Measurements from ENCODE around the gene C1QTNF12. TPM values are rescaled to one million over a fixed set of nuclear protein-coding genes. Genes with fewer than 3 reads are reported as not detected.
A peak's percentile ranks its signal among the peaks of the same experiment; 100 is the strongest.

The C1QTNF12 gene
- total RNA-seq, 8 experiments from 2014 or later = 0.99 to 6.1 (median 1.8) TPM; not detected in 1

GRCh38 chr1:1215881-1216605 lies 30.5 kb downstream of the C1QTNF12 start:
- 87 to 100% (median 97%) methylated on average over 2 to 6 of the region's 21 CpGs; no CpG with 5 or more reads in 5 of the 10 experiments for WGBS, 10 experiments
- Histone ChIP-seq H3K4me1 (replicated peaks in 1 of 2) (peaks cover 0 to 5% of the 10 kb centered on the region in 2 donors), H3K27ac (no peak overlapping the region), H3K4me3 (no peak overlapping the region)
- no peak for ATAC-seq (replicated peaks in 6 of 8)
- in situ Hi-C loops (cut with MboI; ENCODE audit: low pct_unique_long_range_greater_than_20kb in 2 of 9, low sequenced_read_pairs in 9 of 9, unreplicated experiment in 9 of 9) = no loop called here

- H3K4me3 ChIP-seq = no peak overlapping the region
- H3K4me1 ChIP-seq (replicated peaks in 1 of 2) = peaks cover 0 to 5% of the 10 kb centered on the region in 2 donors
- in situ Hi-C loops (cut with MboI; ENCODE audit: low pct_unique_long_range_greater_than_20kb in 2 of 9, low sequenced_read_pairs in 9 of 9, unreplicated experiment in 9 of 9) = no loop called here
- no peak overlapping the region for H3K27ac ChIP-seq
- WGBS, 10 experiments = 65 to 100% (median 66%) methylated on average over 2 to 5 of the region's 11 CpGs; no CpG with 5 or more reads in 7 of the 10 experiments
- no peak for ATAC-seq (replicated peaks in 6 of 8)
Observed at GRCh38 chr1:1215080-1215676, 31.3 kb downstream of the C1QTNF12 start.

- peak in 3 of 8 experiments; percentile 4 to 25 (median 5) for ATAC-seq (replicated peaks in 6 of 8)
- 36 to 100% (median 78%) methylated on average over 1 to 10 of the region's 56 CpGs; no CpG with 5 or more reads in 6 of the 10 experiments for WGBS, 10 experiments
Observed at GRCh38 chr1:1213345-1214265, 32.9 kb downstream of the C1QTNF12 start, which contains the start of gene TNFRSF4. Gene TNFRSF4 (minus strand): TSS chr1:1214153. CDS start chr1:1214127, 26 bp downstream.

GRCh38 chr1:1212780-1213344 lies 33.7 kb downstream of the C1QTNF12 start:
- H3K4me3 ChIP-seq = no peak overlapping the region
- peak in 1 of 8 experiments; percentile 7 for ATAC-seq (replicated peaks in 6 of 8)
- H3K4me1 ChIP-seq (replicated peaks in 1 of 2) = peaks cover 9 to 16% of the 10 kb centered on the region in 2 donors
- H3K27ac ChIP-seq = no peak overlapping the region
- in situ Hi-C loops (cut with MboI; ENCODE audit: low pct_unique_long_range_greater_than_20kb in 2 of 9, low sequenced_read_pairs in 9 of 9, unreplicated experiment in 9 of 9) = no loop called here
- 88% methylated on average over 15 of the region's 24 CpGs; no CpG with 5 or more reads in 9 of the 10 experiments for WGBS, 10 experiments

More at GRCh38 chr1:1213345-1214265, 32.9 kb downstream of the C1QTNF12 start, which contains the start of gene TNFRSF4:
- Histone ChIP-seq H3K4me1 (replicated peaks in 1 of 2) (peaks cover 4 to 11% of the 10 kb centered on the region in 2 donors), H3K27ac (no peak within 1 kb of the TSS), H3K4me3 (no peak within 1 kb of the TSS)
- in situ Hi-C loops (cut with MboI; ENCODE audit: low pct_unique_long_range_greater_than_20kb in 2 of 9, low sequenced_read_pairs in 9 of 9, unreplicated experiment in 9 of 9) = no loop called here

GRCh38 chr1:1211541-1212441 lies 34.7 kb downstream of the C1QTNF12 start:
- Histone ChIP-seq H3K4me1 (replicated peaks in 1 of 2) (peaks cover 9 to 24% of the 10 kb centered on the region in 2 donors), H3K27ac (no peak overlapping the region), H3K4me3 (no peak overlapping the region)
- in situ Hi-C loops (cut with MboI; ENCODE audit: low pct_unique_long_range_greater_than_20kb in 2 of 9, low sequenced_read_pairs in 9 of 9, unreplicated experiment in 9 of 9) = no loop called here
- 67 to 88% (median 80%) methylated on average over 1 to 5 of the region's 28 CpGs; no CpG with 5 or more reads in 7 of the 10 experiments for WGBS, 10 experiments
- ATAC-seq (replicated peaks in 6 of 8) = no peak

GRCh38 chr1:1210726-1211540 lies 35.6 kb downstream of the C1QTNF12 start:
- H3K4me1 ChIP-seq (replicated peaks in 1 of 2) = peaks cover 11 to 32% of the 10 kb centered on the region in 2 donors
- H3K4me3 ChIP-seq = no peak overlapping the region
- 63 to 100% (median 100%) methylated on average over 1 to 10 of the region's 31 CpGs; no CpG with 5 or more reads in 5 of the 10 experiments for WGBS, 10 experiments
- in situ Hi-C loops (cut with MboI; ENCODE audit: low pct_unique_long_range_greater_than_20kb in 2 of 9, low sequenced_read_pairs in 9 of 9, unreplicated experiment in 9 of 9) = no loop called here
- no peak overlapping the region for H3K27ac ChIP-seq
- ATAC-seq (replicated peaks in 6 of 8) = no peak

- peaks cover 11 to 32% of the 10 kb centered on the region in 2 donors for H3K4me1 ChIP-seq (replicated peaks in 1 of 2)
- H3K4me3 ChIP-seq = no peak overlapping the region
- WGBS, 10 experiments = 40 to 100% (median 85%) methylated on average over 1 to 10 of the region's 38 CpGs; no CpG with 5 or more reads in 5 of the 10 experiments
- in situ Hi-C loops (cut with MboI; ENCODE audit: low pct_unique_long_range_greater_than_20kb in 2 of 9, low sequenced_read_pairs in 9 of 9, unreplicated experiment in 9 of 9) = no loop called here
- ATAC-seq (replicated peaks in 6 of 8) = no peak
- H3K27ac ChIP-seq = peak overlapping the region in 1 of 2 donors; percentile 70
Observed at GRCh38 chr1:1208713-1209433, 37.6 kb downstream of the C1QTNF12 start.

GRCh38 chr1:1207571-1207892 lies 39.0 kb downstream of the C1QTNF12 start:
- Histone ChIP-seq H3K4me1 (replicated peaks in 1 of 2) (peaks cover 11 to 32% of the 10 kb centered on the region in 2 donors), H3K4me3 (no peak overlapping the region), H3K27ac (peak overlapping the region; percentile 49 to 60)
- no peak for ATAC-seq (replicated peaks in 6 of 8)
- in situ Hi-C loops (cut with MboI; ENCODE audit: low pct_unique_long_range_greater_than_20kb in 2 of 9, low sequenced_read_pairs in 9 of 9, unreplicated experiment in 9 of 9) = no loop called here
- 33 to 80% (median 40%) methylated on average over 1 to 3 of the region's 11 CpGs; no CpG with 5 or more reads in 7 of the 10 experiments for WGBS, 10 experiments

GRCh38 chr1:1206966-1207531 lies 39.5 kb downstream of the C1QTNF12 start:
- WGBS, 10 experiments = 33 to 100% (median 82%) methylated on average over 1 to 8 of the region's 19 CpGs; no CpG with 5 or more reads in 5 of the 10 experiments
- Histone ChIP-seq H3K27ac (no peak overlapping the region), H3K4me3 (no peak overlapping the region), H3K4me1 (replicated peaks in 1 of 2) (peaks cover 11 to 31% of the 10 kb centered on the region in 2 donors)
- in situ Hi-C loops (cut with MboI; ENCODE audit: low pct_unique_long_range_greater_than_20kb in 2 of 9, low sequenced_read_pairs in 9 of 9, unreplicated experiment in 9 of 9) = no loop called here
- no peak for ATAC-seq (replicated peaks in 6 of 8)

GRCh38 chr1:1206376-1206965 lies 40.1 kb downstream of the C1QTNF12 start, which contains the start of gene TNFRSF18:
Gene TNFRSF18 (minus strand): TSS chr1:1206592. CDS start chr1:1206571, 21 bp downstream.
- peak in 2 of 8 experiments; percentile 18 to 42 for ATAC-seq (replicated peaks in 6 of 8)
- Histone ChIP-seq H3K4me3 (no peak within 1 kb of the TSS), H3K27ac (no peak within 1 kb of the TSS), H3K4me1 (replicated peaks in 1 of 2) (peaks cover 11 to 27% of the 10 kb centered on the region in 2 donors)
- 0 to 30% (median 9%) methylated on average over 3 to 18 of the region's 49 CpGs; no CpG with 5 or more reads in 6 of the 10 experiments for WGBS, 10 experiments
- in situ Hi-C loops (cut with MboI; ENCODE audit: low pct_unique_long_range_greater_than_20kb in 2 of 9, low sequenced_read_pairs in 9 of 9, unreplicated experiment in 9 of 9) = no loop called here
